ENCODE data around the gene ATXN10. TPM values are rescaled to one million over a fixed set of nuclear protein-coding genes. Genes with fewer than 3 reads are reported as not detected.

The ATXN10 gene
- total RNA-seq, 2 experiments from 2014 or later = 114 to 121 TPM

DNA sequence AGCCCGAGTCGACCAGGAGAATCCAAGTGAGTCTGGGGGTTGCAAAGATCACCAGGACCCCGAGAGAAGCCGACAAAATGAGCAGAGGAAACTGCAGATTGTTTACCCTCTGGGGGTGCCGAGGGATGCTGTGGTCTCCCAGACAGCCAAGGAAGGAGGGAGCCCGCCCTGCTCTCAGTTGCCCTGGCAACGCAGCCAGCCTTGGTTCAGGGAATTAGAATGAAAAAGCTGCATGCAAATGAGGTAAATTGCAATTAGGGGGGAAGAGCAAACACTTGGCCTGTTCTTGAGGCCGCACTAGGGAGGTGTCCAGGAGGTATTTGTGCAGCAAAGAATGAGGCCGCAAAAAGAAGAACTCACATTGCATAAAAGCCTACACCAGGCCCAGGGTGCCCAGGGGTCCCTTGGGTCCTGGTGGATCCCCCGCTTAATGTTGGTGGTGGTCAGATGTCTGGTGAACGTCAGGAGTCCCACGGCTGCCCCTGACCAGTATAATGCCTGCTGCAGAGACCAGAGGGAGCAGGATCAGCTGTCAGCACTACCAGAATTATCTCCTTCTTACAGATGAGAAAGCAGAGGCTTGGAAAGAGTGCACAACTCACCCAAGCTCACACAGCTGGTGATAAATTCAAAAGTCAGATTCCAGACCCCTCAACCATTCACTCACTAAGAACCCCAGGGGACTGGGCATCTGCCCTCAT, 40.3 kb upstream of the ATXN10 start:
- POLR2A ChIA-PET = no interaction called here
- CTCF ChIA-PET = no interaction called here
- Mint-ChIP-seq H3K36me3 (ENCODE audit: low read depth) (no peaks in the 10 kb centered on the region), H3K9me3 (no peaks in the 10 kb centered on the region), H3K4me3 (no peak overlapping the region), H3K27me3 (peaks cover 30% of the 10 kb centered on the region), H3K4me1 (ENCODE audit: low read depth) (no peaks in the 10 kb centered on the region), H3K27ac (no peak overlapping the region)
- no peak for ATAC-seq
- TF ChIP-seq, protein P1, sequence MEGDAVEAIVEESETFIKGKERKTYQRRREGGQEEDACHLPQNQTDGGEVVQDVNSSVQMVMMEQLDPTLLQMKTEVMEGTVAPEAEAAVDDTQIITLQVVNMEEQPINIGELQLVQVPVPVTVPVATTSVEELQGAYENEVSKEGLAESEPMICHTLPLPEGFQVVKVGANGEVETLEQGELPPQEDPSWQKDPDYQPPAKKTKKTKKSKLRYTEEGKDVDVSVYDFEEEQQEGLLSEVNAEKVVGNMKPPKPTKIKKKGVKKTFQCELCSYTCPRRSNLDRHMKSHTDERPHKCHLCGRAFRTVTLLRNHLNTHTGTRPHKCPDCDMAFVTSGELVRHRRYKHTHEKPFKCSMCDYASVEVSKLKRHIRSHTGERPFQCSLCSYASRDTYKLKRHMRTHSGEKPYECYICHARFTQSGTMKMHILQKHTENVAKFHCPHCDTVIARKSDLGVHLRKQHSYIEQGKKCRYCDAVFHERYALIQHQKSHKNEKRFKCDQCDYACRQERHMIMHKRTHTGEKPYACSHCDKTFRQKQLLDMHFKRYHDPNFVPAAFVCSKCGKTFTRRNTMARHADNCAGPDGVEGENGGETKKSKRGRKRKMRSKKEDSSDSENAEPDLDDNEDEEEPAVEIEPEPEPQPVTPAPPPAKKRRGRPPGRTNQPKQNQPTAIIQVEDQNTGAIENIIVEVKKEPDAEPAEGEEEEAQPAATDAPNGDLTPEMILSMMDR (IDR thresholded peaks at IDR 0.05) = no peak
- no peak for DNase-seq
- intact Hi-C loops (cut with micrococcal nuclease) = no loop called here

DNA sequence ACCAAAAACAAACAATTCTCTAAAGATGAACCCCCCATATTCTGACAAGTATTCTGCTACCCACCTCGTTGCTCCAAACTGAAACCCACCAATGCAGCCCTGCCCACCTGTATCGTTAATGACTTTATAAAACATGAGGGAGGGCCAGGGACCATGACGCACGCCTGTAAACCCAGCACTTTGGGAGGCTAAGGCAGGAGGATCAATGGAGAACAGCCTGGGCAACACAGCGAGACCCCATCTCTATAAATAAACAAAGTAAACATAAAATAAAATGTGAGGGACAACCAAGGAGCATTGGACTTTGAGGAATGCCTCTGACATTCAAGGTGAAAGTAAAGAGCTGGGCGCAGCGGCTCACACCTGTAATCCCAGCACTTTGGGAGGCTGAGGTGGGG, 39.8 kb upstream of the ATXN10 start:
- TF ChIP-seq, protein P1 (IDR thresholded peaks at IDR 0.05) = no peak
- intact Hi-C loops (cut with micrococcal nuclease) = no loop called here
- H3K4me1 Mint-ChIP-seq (ENCODE audit: low read depth) = no peaks in the 10 kb centered on the region
- ChIA-PET POLR2A (no interaction called here), CTCF (no interaction called here)
- no peaks in the 10 kb centered on the region for H3K36me3 Mint-ChIP-seq (ENCODE audit: low read depth)
- peaks cover 31% of the 10 kb centered on the region for H3K27me3 Mint-ChIP-seq
- ATAC-seq (no peak), DNase-seq (no peak)
- H3K4me3 Mint-ChIP-seq = no peak overlapping the region
- no peaks in the 10 kb centered on the region for H3K9me3 Mint-ChIP-seq
- H3K27ac Mint-ChIP-seq = no peak overlapping the region

DNA sequence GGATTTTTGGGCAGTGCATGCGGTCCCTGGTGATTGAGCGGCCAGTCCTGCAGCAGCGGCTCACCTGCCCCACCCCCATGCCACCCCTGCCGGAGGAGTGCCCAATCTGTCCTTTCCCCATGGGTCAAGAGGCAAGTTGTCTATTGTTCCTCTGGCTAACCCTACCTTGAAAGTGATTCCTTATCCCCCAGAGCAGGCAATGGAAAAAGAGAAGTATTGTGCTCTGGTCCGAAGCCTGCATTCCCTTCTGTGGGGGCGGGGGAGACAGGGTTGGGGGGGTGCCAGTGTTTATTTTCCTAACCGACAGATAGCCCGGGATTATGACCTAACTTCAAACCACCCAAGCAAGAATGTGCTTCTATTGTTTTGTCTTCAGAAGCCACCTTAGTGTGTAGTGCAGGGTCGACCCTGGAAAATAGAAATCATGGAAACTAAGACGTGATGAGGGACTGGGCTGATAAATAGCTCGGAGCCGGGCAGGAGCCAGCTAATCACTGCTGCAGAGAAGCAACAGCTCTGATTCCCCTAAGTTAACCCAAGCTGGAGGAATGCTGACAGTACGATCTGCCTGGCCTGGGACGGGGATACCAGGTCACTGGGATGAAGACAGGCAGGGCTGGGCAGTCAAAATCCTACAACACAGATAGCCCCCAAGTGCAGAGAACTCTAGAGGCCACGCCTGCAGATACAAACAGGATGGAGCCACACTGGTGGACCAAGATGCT, 38.7 kb upstream of the ATXN10 start:
- Mint-ChIP-seq H3K27me3 (peaks cover 32% of the 10 kb centered on the region), H3K4me1 (ENCODE audit: low read depth) (no peaks in the 10 kb centered on the region), H3K36me3 (ENCODE audit: low read depth) (no peaks in the 10 kb centered on the region), H3K4me3 (no peak overlapping the region), H3K27ac (no peak overlapping the region), H3K9me3 (no peaks in the 10 kb centered on the region)
- TF ChIP-seq, protein P1 (IDR thresholded peaks at IDR 0.05) = no peak
- CTCF ChIA-PET = interaction anchor here (0.6 kb wide), 1 partner anchor 287 kb away, joined by 3 read pairs; no protein-coding TSS in a partner anchor
- no peak for DNase-seq
- intact Hi-C loops (cut with micrococcal nuclease) = no loop called here
- POLR2A ChIA-PET = no interaction called here
- ATAC-seq = no peak

DNA sequence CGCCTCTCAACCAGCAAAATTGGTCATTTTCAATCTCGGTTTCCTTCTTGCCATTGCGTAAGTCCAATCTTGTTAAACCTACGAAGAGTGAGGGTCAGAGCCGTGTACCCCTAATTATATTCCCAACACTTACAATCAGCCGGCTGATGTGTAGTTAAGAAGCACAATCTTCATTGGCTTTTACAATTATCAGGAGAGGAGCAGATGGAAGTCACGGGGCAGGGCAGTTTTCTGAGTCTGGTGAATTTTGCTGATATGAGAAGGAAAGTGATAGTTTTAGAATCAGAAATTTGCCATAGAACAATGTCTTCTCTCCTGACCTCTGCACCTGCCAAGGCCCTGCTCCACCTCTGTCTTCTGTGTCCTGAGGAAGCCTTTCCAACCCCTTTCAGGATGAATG, 35.0 kb upstream of the ATXN10 start:
- ChIA-PET POLR2A (no interaction called here), CTCF (no interaction called here)
- no peaks in the 10 kb centered on the region for H3K9me3 Mint-ChIP-seq
- ATAC-seq (no peak), DNase-seq (no peak)
- intact Hi-C loops (cut with micrococcal nuclease) = no loop called here
- H3K4me3 Mint-ChIP-seq = no peak overlapping the region
- H3K4me1 Mint-ChIP-seq (ENCODE audit: low read depth) = peaks cover 2% of the 10 kb centered on the region
- TF ChIP-seq, protein P1 (IDR thresholded peaks at IDR 0.05) = no peak
- no peak overlapping the region for H3K27ac Mint-ChIP-seq
- peaks cover 37% of the 10 kb centered on the region for H3K27me3 Mint-ChIP-seq
- no peaks in the 10 kb centered on the region for H3K36me3 Mint-ChIP-seq (ENCODE audit: low read depth)

DNA sequence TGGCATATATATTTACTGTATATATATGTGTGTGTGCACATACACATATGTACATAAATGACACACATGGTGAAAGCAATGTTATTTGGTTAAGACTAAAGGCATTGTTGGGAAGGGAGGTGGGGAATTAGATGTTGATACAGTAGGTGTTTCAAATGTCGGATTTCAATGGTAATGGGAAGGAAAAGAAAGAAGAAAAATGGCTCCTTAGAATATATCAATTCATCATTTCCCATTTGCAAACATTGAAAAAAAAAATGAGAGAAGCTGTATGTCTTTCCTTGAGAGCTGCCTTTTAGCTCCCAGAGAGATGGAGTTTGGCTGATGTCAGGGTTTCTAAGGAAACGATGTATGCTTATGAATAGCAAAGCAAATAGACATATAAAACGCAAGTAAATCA, 33.4 kb upstream of the ATXN10 start:
- peaks cover 30% of the 10 kb centered on the region for H3K27me3 Mint-ChIP-seq
- H3K4me3 Mint-ChIP-seq = no peak overlapping the region
- intact Hi-C loops (cut with micrococcal nuclease) = no loop called here
- TF ChIP-seq, protein P1 (IDR thresholded peaks at IDR 0.05) = no peak
- H3K4me1 Mint-ChIP-seq (ENCODE audit: low read depth) = peaks cover 6% of the 10 kb centered on the region
- no peak overlapping the region for H3K27ac Mint-ChIP-seq
- CTCF ChIA-PET = no interaction called here
- POLR2A ChIA-PET = no interaction called here
- no peaks in the 10 kb centered on the region for H3K36me3 Mint-ChIP-seq (ENCODE audit: low read depth)
- no peaks in the 10 kb centered on the region for H3K9me3 Mint-ChIP-seq
- no peak for DNase-seq
- no peak for ATAC-seq

Measured in activated CD8-positive, alpha-beta T cell treated with anti-CD3 and anti-CD28 coated beads for 36 hours (primary cell).